ENCODE results near the gene SYT2.

- no peak for TF ChIP-seq CTCF (IDR thresholded peaks at IDR 0.05)
- TF ChIP-seq POLR2A (IDR thresholded peaks at IDR 0.05): no peak
These were observed 122.3 kb downstream of the SYT2 start for GRCh38 chr1:202587859-202588485.

Measured in heart left ventricle (tissue), 13 donors.